ENCODE data around the gene MAN1C1.

Gene MAN1C1

DNA sequence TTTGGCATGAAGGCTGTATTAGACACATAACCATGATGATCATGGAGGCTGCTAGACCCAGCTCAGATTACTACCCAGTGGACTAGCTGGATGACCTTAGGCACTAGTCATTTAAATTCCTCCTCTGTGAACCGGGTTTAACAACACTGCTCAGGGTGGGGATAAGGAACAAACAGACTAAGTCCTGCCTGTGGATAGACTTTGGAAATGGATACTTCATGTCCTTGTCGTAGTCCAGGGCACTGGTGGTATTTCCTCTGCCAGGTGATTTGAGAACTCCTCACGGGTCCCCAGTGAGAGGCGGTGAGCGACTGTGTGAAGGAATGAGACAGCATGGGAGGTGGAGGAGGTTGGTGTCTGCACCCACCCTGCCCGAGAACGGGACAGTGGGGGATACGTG, 110.5 kb downstream of the MAN1C1 start:
- DNase-seq (ENCODE audit: low spot score) = no peak
- Histone ChIP-seq H3K36me3 (replicated peaks in 1 of 2; ENCODE audit: control insufficient read depth in 2 of 2, insufficient read depth in 2 of 2, low read length in 2 of 2) (no peaks in the 10 kb centered on the region), H3K9ac (ENCODE audit: low read depth, low read length, poor library complexity) (no peak overlapping the region), H3K4me2 (ENCODE audit: insufficient read depth, low read length, poor library complexity, severe bottlenecking) (no peak overlapping the region), H3K23ac (ENCODE audit: low read depth, low read length, poor library complexity) (peak overlapping the region; percentile 12), H3K27ac (replicated peaks; ENCODE audit: low read length) (no peak overlapping the region), H4K8ac (ENCODE audit: low read depth, low read length) (no peak overlapping the region), H2BK12ac (ENCODE audit: low read length) (peak overlapping the region; percentile 67), H2BK120ac (ENCODE audit: low read depth, low read length) (no peak overlapping the region), H3K18ac (ENCODE audit: low read length) (peak overlapping the region; percentile 87), H2BK5ac (ENCODE audit: low read length) (no peak overlapping the region), H3K4me1 (ENCODE audit: control insufficient read depth in 2 of 2, insufficient read depth in 1 of 2, low read depth in 1 of 2, low read length in 2 of 2) (peaks cover 31 to 35% of the 10 kb centered on the region in 2 donors), H3K27me3 (ENCODE audit: control insufficient read depth in 3 of 3, insufficient read depth in 3 of 3, low read depth in 1 of 3, low read length in 3 of 3) (no peaks in the 10 kb centered on the region), H3K4ac (ENCODE audit: low read length) (peak overlapping the region; percentile 13), H3K9me3 (replicated peaks in 1 of 2; ENCODE audit: control insufficient read depth in 2 of 2, insufficient read depth in 1 of 2, low read depth in 1 of 2, low read length in 2 of 2) (no peaks in the 10 kb centered on the region), H2BK15ac (ENCODE audit: low read length) (peak overlapping the region; percentile 91), H2AK5ac (ENCODE audit: low read depth, low read length) (peak overlapping the region; percentile 57), H3K79me1 (ENCODE audit: low read depth, low read length) (no peaks in the 10 kb centered on the region), H3K4me3 (ENCODE audit: low read length in 2 of 2) (no peak overlapping the region), H3K14ac (ENCODE audit: low read length) (peak overlapping the region; percentile 23), H2AFZ (ENCODE audit: low read length) (no peak overlapping the region), H4K91ac (ENCODE audit: low read depth, low read length, poor library complexity) (no peak overlapping the region)
- WGBS, 2 donors (ENCODE audit: extremely low coverage in 2 of 2, insufficient read length in 2 of 2, insufficient replicate concordance in 1 of 2) = no CpG with 5 or more reads among the region's 8 CpGs

DNA sequence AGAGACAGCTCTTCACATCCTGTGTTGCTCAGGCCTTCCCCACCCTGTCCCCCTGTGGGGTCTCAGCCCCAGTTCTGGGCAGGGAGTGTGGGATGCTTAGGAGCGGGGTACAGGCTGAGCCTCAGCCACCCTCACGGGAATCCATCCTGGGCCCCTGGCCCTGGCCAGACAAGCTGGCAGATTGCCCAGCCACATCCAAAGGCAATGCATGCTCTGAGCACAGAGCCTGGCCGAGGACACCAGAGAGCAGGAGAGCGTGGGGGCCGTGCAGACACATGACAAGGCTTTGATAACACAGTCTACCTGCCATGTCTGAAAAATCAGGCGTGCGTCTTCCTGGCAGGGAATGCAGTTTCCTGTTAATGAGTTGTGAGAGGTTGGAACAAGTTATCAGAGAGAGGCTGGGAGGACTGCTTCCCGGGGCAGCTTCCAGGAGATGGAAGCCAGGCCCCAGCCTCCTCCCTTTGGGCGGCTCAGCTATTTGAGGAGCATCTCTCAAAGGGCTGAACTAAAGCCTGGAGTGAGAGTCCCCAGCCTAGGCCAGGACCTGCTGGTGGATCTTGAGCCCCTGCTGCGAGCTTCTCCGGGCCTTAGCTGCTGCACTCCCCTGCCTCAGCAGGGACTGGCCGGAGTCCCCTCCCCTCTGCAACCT, 111.2 kb downstream of the MAN1C1 start:
- H4K8ac ChIP-seq (ENCODE audit: low read depth, low read length) = peak overlapping the region; percentile 53
- no peak overlapping the region for H3K4me2 ChIP-seq (ENCODE audit: insufficient read depth, low read length, poor library complexity, severe bottlenecking)
- H2AFZ ChIP-seq (ENCODE audit: low read length) = peak overlapping the region; percentile 57
- H3K18ac ChIP-seq (ENCODE audit: low read length) = peak overlapping the region; percentile 87
- H3K4me1 ChIP-seq (ENCODE audit: control insufficient read depth in 2 of 2, insufficient read depth in 1 of 2, low read depth in 1 of 2, low read length in 2 of 2) = peaks cover 31 to 35% of the 10 kb centered on the region in 2 donors
- no peaks in the 10 kb centered on the region for H3K27me3 ChIP-seq (ENCODE audit: control insufficient read depth in 3 of 3, insufficient read depth in 3 of 3, low read depth in 1 of 3, low read length in 3 of 3)
- no peak overlapping the region for H3K4me3 ChIP-seq (ENCODE audit: low read length in 2 of 2)
- no peaks in the 10 kb centered on the region for H3K36me3 ChIP-seq (replicated peaks in 1 of 2; ENCODE audit: control insufficient read depth in 2 of 2, insufficient read depth in 2 of 2, low read length in 2 of 2)
- H3K23ac ChIP-seq (ENCODE audit: low read depth, low read length, poor library complexity) = peak overlapping the region; percentile 12
- no peak overlapping the region for H3K14ac ChIP-seq (ENCODE audit: low read length)
- H3K9ac ChIP-seq (ENCODE audit: low read depth, low read length, poor library complexity) = peak overlapping the region; percentile 32
- no peak overlapping the region for H2BK120ac ChIP-seq (ENCODE audit: low read depth, low read length)
- peak overlapping the region; percentile 5 for H4K91ac ChIP-seq (ENCODE audit: low read depth, low read length, poor library complexity)
- no CpG with 5 or more reads among the region's 12 CpGs for WGBS, 2 donors (ENCODE audit: extremely low coverage in 2 of 2, insufficient read length in 2 of 2, insufficient replicate concordance in 1 of 2)
- no peaks in the 10 kb centered on the region for H3K9me3 ChIP-seq (replicated peaks in 1 of 2; ENCODE audit: control insufficient read depth in 2 of 2, insufficient read depth in 1 of 2, low read depth in 1 of 2, low read length in 2 of 2)
- peak overlapping the region; percentile 91 for H2BK15ac ChIP-seq (ENCODE audit: low read length)
- H3K27ac ChIP-seq (replicated peaks; ENCODE audit: low read length) = peak overlapping the region; percentile 9
- peak overlapping the region; percentile 13 for H3K4ac ChIP-seq (ENCODE audit: low read length)
- H2AK5ac ChIP-seq (ENCODE audit: low read depth, low read length) = peak overlapping the region; percentile 57
- no peak overlapping the region for H2BK5ac ChIP-seq (ENCODE audit: low read length)
- H2BK12ac ChIP-seq (ENCODE audit: low read length) = peak overlapping the region; percentile 67
- no peak for DNase-seq (ENCODE audit: low spot score)
- no peaks in the 10 kb centered on the region for H3K79me1 ChIP-seq (ENCODE audit: low read depth, low read length)

- H3K18ac ChIP-seq (ENCODE audit: low read length) = peak overlapping the region; percentile 31
- H4K8ac ChIP-seq (ENCODE audit: low read depth, low read length) = no peak overlapping the region
- no CpG with 5 or more reads among the region's 11 CpGs for WGBS, 2 donors (ENCODE audit: extremely low coverage in 2 of 2, insufficient read length in 2 of 2, insufficient replicate concordance in 1 of 2)
- H2BK15ac ChIP-seq (ENCODE audit: low read length) = no peak overlapping the region
- no peak overlapping the region for H3K23ac ChIP-seq (ENCODE audit: low read depth, low read length, poor library complexity)
- no peak overlapping the region for H3K4me3 ChIP-seq (ENCODE audit: low read length in 2 of 2)
- no peak overlapping the region for H4K91ac ChIP-seq (ENCODE audit: low read depth, low read length, poor library complexity)
- H3K27me3 ChIP-seq (ENCODE audit: control insufficient read depth in 3 of 3, insufficient read depth in 3 of 3, low read depth in 1 of 3, low read length in 3 of 3) = no peaks in the 10 kb centered on the region
- no peak overlapping the region for H3K4me2 ChIP-seq (ENCODE audit: insufficient read depth, low read length, poor library complexity, severe bottlenecking)
- peak overlapping the region; percentile 57 for H2AFZ ChIP-seq (ENCODE audit: low read length)
- no peak overlapping the region for H3K14ac ChIP-seq (ENCODE audit: low read length)
- peaks cover 31 to 35% of the 10 kb centered on the region in 2 donors for H3K4me1 ChIP-seq (ENCODE audit: control insufficient read depth in 2 of 2, insufficient read depth in 1 of 2, low read depth in 1 of 2, low read length in 2 of 2)
- H3K27ac ChIP-seq (replicated peaks; ENCODE audit: low read length) = no peak overlapping the region
- no peak overlapping the region for H3K4ac ChIP-seq (ENCODE audit: low read length)
- H3K36me3 ChIP-seq (replicated peaks in 1 of 2; ENCODE audit: control insufficient read depth in 2 of 2, insufficient read depth in 2 of 2, low read length in 2 of 2) = no peaks in the 10 kb centered on the region
- no peak for DNase-seq (ENCODE audit: low spot score)
- no peak overlapping the region for H2BK120ac ChIP-seq (ENCODE audit: low read depth, low read length)
- H2BK5ac ChIP-seq (ENCODE audit: low read length) = no peak overlapping the region
- no peaks in the 10 kb centered on the region for H3K9me3 ChIP-seq (replicated peaks in 1 of 2; ENCODE audit: control insufficient read depth in 2 of 2, insufficient read depth in 1 of 2, low read depth in 1 of 2, low read length in 2 of 2)
- no peak overlapping the region for H3K9ac ChIP-seq (ENCODE audit: low read depth, low read length, poor library complexity)
- H2AK5ac ChIP-seq (ENCODE audit: low read depth, low read length) = no peak overlapping the region
- no peak overlapping the region for H2BK12ac ChIP-seq (ENCODE audit: low read length)
- H3K79me1 ChIP-seq (ENCODE audit: low read depth, low read length) = no peaks in the 10 kb centered on the region
These were observed 111.8 kb downstream of the MAN1C1 start for GRCh38 chr1:25728301-25728935.

- no CpG with 5 or more reads among the region's 4 CpGs for WGBS, 2 donors (ENCODE audit: extremely low coverage in 2 of 2, insufficient read length in 2 of 2, insufficient replicate concordance in 1 of 2)
- H3K18ac ChIP-seq (ENCODE audit: low read length) = no peak overlapping the region
- no peak overlapping the region for H2AK5ac ChIP-seq (ENCODE audit: low read depth, low read length)
- H3K9ac ChIP-seq (ENCODE audit: low read depth, low read length, poor library complexity) = no peak overlapping the region
- DNase-seq (ENCODE audit: low spot score) = no peak
- H3K27me3 ChIP-seq (ENCODE audit: control insufficient read depth in 3 of 3, insufficient read depth in 3 of 3, low read depth in 1 of 3, low read length in 3 of 3) = no peaks in the 10 kb centered on the region
- H2BK15ac ChIP-seq (ENCODE audit: low read length) = no peak overlapping the region
- no peak overlapping the region for H4K8ac ChIP-seq (ENCODE audit: low read depth, low read length)
- no peak overlapping the region for H2BK12ac ChIP-seq (ENCODE audit: low read length)
- no peaks in the 10 kb centered on the region for H3K9me3 ChIP-seq (replicated peaks in 1 of 2; ENCODE audit: control insufficient read depth in 2 of 2, insufficient read depth in 1 of 2, low read depth in 1 of 2, low read length in 2 of 2)
- peaks cover 31 to 35% of the 10 kb centered on the region in 2 donors for H3K4me1 ChIP-seq (ENCODE audit: control insufficient read depth in 2 of 2, insufficient read depth in 1 of 2, low read depth in 1 of 2, low read length in 2 of 2)
- H3K79me1 ChIP-seq (ENCODE audit: low read depth, low read length) = no peaks in the 10 kb centered on the region
- H3K23ac ChIP-seq (ENCODE audit: low read depth, low read length, poor library complexity) = no peak overlapping the region
- H3K4me3 ChIP-seq (ENCODE audit: low read length in 2 of 2) = no peak overlapping the region
- H3K4ac ChIP-seq (ENCODE audit: low read length) = no peak overlapping the region
- H2AFZ ChIP-seq (ENCODE audit: low read length) = no peak overlapping the region
- no peak overlapping the region for H2BK5ac ChIP-seq (ENCODE audit: low read length)
- H2BK120ac ChIP-seq (ENCODE audit: low read depth, low read length) = no peak overlapping the region
- H3K4me2 ChIP-seq (ENCODE audit: insufficient read depth, low read length, poor library complexity, severe bottlenecking) = no peak overlapping the region
- H4K91ac ChIP-seq (ENCODE audit: low read depth, low read length, poor library complexity) = no peak overlapping the region
- H3K27ac ChIP-seq (replicated peaks; ENCODE audit: low read length) = no peak overlapping the region
- no peaks in the 10 kb centered on the region for H3K36me3 ChIP-seq (replicated peaks in 1 of 2; ENCODE audit: control insufficient read depth in 2 of 2, insufficient read depth in 2 of 2, low read length in 2 of 2)
- no peak overlapping the region for H3K14ac ChIP-seq (ENCODE audit: low read length)
These were observed 112.5 kb downstream of the MAN1C1 start for GRCh38 chr1:25729045-25729444.
